Calu3 (cell line): ENCODE measurements around the gene ANKRD28. TPM values are rescaled to one million over a fixed set of nuclear protein-coding genes. Genes with fewer than 3 reads are reported as not detected.

Experiments
- BruUV-seq: library from RNA; stranded (reverse); fragments of 400-500 nt; replicated peaks from 2 replicates; lab custom pipeline; 2021; lab: Mats Ljungman, UMichigan
- CTCF ChIA-PET: fragments of 300-600 bp; sonication (Branson Sonifier 250); formaldehyde crosslinking; loops from one replicate; lab custom pipeline; 2022; ENCODE audit warnings: antibody characterized with exemption; lab: Charles Lee
- DNase-seq: peaks from one replicate; pipeline ENCODE4 v3.0.0; 2022
- H3K27ac Mint-ChIP-seq: one replicate; pipeline ENCODE4 v1.8.0; 2022; ENCODE audit warnings: mixed read lengths; ENCODE audit not compliant: unreplicated experiment
- H3K27me3 Mint-ChIP-seq: one replicate; pipeline ENCODE4 v1.8.0; 2022; ENCODE audit warnings: mixed read lengths; ENCODE audit not compliant: unreplicated experiment
- H3K36me3 Mint-ChIP-seq: one replicate; pipeline ENCODE4 v1.8.0; 2022; ENCODE audit warnings: mild to moderate bottlenecking, moderate library complexity, mixed read lengths; ENCODE audit not compliant: insufficient read depth, unreplicated experiment
- H3K4me1 Mint-ChIP-seq: one replicate; pipeline ENCODE4 v1.8.0; 2022; ENCODE audit warnings: mild to moderate bottlenecking, low read depth, mixed read lengths; ENCODE audit not compliant: unreplicated experiment
- H3K4me3 Mint-ChIP-seq: one replicate; pipeline ENCODE4 v1.8.0; 2022; ENCODE audit warnings: mild to moderate bottlenecking, low read depth, moderate library complexity, mixed read lengths; ENCODE audit not compliant: unreplicated experiment
- H3K9me3 Mint-ChIP-seq: one replicate; pipeline ENCODE4 v1.8.0; 2022; ENCODE audit warnings: low read depth, mixed read lengths; ENCODE audit not compliant: unreplicated experiment
- intact Hi-C: fragments of 100-400 bp; cut with micrococcal nuclease; formaldehyde crosslinking; loops from one replicate; pipeline ENCODE4 v1.10.0; 2022; ENCODE audit not compliant: unreplicated experiment
- total RNA-seq: library from RNA; stranded (reverse); gene quantifications from 2 replicates; pipeline ENCODE4 v1.2.3, GENCODE V29; 2022
- TF ChIP-seq, protein P1 (sequence below): fragments of 200-600 bp; IDR thresholded peaks from one replicate; pipeline ENCODE4 v1.8.0; 2022; ENCODE audit warnings: antibody characterized with exemption; ENCODE audit not compliant: unreplicated experiment

ANKRD28 gene
- total RNA-seq, 1 experiment from 2014 or later: 57.7 TPM

DNA sequence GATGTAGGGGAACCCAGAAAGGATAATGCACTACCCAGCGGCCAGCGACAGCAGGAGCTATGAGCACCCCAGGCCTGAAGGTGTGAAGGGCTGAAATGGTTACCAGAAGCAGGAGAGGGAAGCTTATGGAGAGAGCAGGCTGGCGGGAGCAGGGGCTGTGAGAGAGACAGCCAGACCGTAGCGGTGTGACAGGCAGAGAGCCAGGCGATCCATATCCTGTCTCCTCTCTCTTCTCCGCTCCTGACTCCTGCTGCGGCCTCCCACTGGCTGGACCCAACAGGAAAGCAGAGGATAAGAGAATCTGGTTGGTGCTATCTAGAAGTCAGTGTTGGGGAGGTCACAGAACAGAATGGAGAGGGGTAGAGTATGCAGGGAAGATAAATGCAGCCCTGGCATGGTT, 146.4 kb downstream of the ANKRD28 start:
- no TSS peak for BruUV-seq
- no peak for DNase-seq
- no peaks in the 10 kb centered on the region for H3K27me3 Mint-ChIP-seq
- H3K36me3 Mint-ChIP-seq: no peaks in the 10 kb centered on the region
- peaks cover 7% of the 10 kb centered on the region for H3K9me3 Mint-ChIP-seq
- H3K4me3 Mint-ChIP-seq: no peak overlapping the region
- no peak overlapping the region for H3K27ac Mint-ChIP-seq
- TF ChIP-seq, protein P1, sequence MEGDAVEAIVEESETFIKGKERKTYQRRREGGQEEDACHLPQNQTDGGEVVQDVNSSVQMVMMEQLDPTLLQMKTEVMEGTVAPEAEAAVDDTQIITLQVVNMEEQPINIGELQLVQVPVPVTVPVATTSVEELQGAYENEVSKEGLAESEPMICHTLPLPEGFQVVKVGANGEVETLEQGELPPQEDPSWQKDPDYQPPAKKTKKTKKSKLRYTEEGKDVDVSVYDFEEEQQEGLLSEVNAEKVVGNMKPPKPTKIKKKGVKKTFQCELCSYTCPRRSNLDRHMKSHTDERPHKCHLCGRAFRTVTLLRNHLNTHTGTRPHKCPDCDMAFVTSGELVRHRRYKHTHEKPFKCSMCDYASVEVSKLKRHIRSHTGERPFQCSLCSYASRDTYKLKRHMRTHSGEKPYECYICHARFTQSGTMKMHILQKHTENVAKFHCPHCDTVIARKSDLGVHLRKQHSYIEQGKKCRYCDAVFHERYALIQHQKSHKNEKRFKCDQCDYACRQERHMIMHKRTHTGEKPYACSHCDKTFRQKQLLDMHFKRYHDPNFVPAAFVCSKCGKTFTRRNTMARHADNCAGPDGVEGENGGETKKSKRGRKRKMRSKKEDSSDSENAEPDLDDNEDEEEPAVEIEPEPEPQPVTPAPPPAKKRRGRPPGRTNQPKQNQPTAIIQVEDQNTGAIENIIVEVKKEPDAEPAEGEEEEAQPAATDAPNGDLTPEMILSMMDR: no peak
- CTCF ChIA-PET: no interaction called here
- H3K4me1 Mint-ChIP-seq: no peaks in the 10 kb centered on the region
- intact Hi-C loops: no loop called here

DNA sequence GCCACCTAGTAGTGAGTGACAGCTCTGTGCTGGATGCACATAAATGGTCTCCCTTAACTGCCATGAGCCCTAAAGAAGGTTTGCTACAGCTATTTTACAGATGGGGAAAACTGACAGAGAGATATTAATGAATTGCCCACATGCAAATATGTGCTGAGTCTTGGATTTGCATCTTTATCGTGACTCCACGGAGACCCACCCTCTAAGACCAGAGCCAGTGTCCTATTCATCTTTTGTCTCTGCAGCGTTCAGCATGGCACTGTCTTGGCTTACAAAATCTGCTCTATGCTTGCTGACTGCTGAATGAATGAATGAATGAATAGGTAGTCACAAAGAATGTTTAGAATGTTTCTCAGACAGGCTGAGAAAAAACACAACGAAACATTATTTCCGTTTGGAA, 147.9 kb downstream of the ANKRD28 start:
- DNase-seq: no peak
- intact Hi-C loops: no loop called here
- no peak overlapping the region for H3K4me3 Mint-ChIP-seq
- no peaks in the 10 kb centered on the region for H3K4me1 Mint-ChIP-seq
- no peaks in the 10 kb centered on the region for H3K36me3 Mint-ChIP-seq
- H3K27ac Mint-ChIP-seq: no peak overlapping the region
- CTCF ChIA-PET: no interaction called here
- H3K9me3 Mint-ChIP-seq: peaks cover 4% of the 10 kb centered on the region
- no TSS peak for BruUV-seq
- no peaks in the 10 kb centered on the region for H3K27me3 Mint-ChIP-seq
- TF ChIP-seq, protein P1: no peak

DNA sequence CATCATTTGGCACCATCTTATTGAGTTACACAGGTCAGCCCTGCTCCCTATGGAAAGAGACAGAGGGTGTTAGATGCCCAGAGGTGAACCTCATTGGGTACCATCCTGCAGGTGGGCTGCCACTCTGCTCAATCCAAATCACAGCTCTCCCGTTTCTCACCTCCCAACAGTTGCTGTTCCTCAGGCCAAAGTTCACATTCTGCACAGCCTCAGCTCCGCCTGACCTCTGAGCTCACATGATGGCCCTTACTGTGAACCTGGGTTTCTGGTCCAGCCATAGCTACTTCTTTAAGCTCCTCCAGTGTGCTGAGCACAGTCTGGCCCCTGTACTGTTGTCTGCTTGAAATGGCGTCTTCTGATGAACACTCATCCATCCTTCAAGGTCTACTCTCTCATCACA, 148.4 kb downstream of the ANKRD28 start:
- peaks cover 4% of the 10 kb centered on the region for H3K9me3 Mint-ChIP-seq
- no peak for DNase-seq

DNA sequence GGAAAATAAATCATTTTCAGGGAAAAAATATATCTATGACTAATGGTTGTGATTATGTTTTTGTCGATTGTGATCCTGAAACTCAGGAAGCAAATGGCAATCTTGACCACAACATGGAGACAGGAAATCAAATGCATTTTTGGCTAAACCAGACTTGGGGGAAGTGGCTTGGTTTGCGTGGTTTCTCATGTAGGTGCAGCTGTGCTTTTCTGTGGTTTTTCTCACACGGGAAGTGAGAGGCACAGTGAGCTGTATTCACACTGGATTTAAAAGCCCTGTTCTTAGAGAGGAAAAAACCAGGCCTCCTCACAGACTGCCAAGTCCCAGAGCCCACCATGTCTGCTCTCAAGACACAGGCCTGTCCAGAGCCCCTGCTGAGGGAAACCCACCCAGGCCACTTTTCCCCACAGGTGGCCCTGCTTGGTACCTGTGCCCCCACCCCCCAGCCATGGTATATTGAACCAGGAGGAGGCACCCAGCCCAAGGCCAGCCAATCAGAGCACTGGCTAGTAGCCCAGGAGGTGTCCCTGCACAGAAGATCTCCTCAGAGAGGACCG, 150.1 kb downstream of the ANKRD28 start:
- Mint-ChIP-seq H3K4me3 (no peak overlapping the region), H3K9me3 (peaks cover 4% of the 10 kb centered on the region), H3K27ac (no peak overlapping the region), H3K27me3 (no peaks in the 10 kb centered on the region), H3K4me1 (no peaks in the 10 kb centered on the region), H3K36me3 (no peaks in the 10 kb centered on the region)
- CTCF ChIA-PET: no interaction called here
- intact Hi-C loops: no loop called here
- no TSS peak for BruUV-seq
- no peak for DNase-seq
- TF ChIP-seq, protein P1: no peak

More for the DNA sequence above, 148.4 kb downstream of the ANKRD28 start:
- CTCF ChIA-PET: no interaction called here
- Mint-ChIP-seq H3K27ac (no peak overlapping the region), H3K36me3 (no peaks in the 10 kb centered on the region), H3K27me3 (no peaks in the 10 kb centered on the region), H3K4me1 (no peaks in the 10 kb centered on the region), H3K4me3 (no peak overlapping the region)
- BruUV-seq: no TSS peak
- TF ChIP-seq, protein P1: no peak
- intact Hi-C loops: no loop called here
